Measurements from ENCODE around the gene PRCC. TPM values are rescaled to one million over a fixed set of nuclear protein-coding genes. Genes with fewer than 3 reads are reported as not detected.

Gene PRCC
- total RNA-seq, 1 donor from 2014 or later, result 117 TPM

GRCh38 chr1:156808186-156809030 is 41.1 kb downstream of the PRCC start:
- peaks cover 73% of the 10 kb centered on the region for H3K36me3 Mint-ChIP-seq (ENCODE audit: low read depth)
- intact Hi-C loops (cut with micrococcal nuclease), result no loop called here
- H3K9me3 Mint-ChIP-seq, result no peaks in the 10 kb centered on the region
- H3K27me3 Mint-ChIP-seq (ENCODE audit: insufficient read depth), result no peaks in the 10 kb centered on the region
- peak overlapping the region; percentile 87 for H3K27ac Mint-ChIP-seq
- peak overlapping the region; percentile 79 for H3K4me3 Mint-ChIP-seq
- H3K4me1 Mint-ChIP-seq (ENCODE audit: low read depth), result peaks cover 85% of the 10 kb centered on the region
- no peak for DNase-seq (ENCODE audit: low spot score)

GRCh38 chr1:156809281-156809680 is 41.9 kb downstream of the PRCC start:
- no peak for DNase-seq (ENCODE audit: low spot score)
- intact Hi-C loops (cut with micrococcal nuclease), result no loop called here
- Mint-ChIP-seq H3K36me3 (ENCODE audit: low read depth) (peaks cover 76% of the 10 kb centered on the region), H3K4me3 (peak overlapping the region; percentile 79), H3K9me3 (no peaks in the 10 kb centered on the region), H3K27ac (peak overlapping the region; percentile 80), H3K4me1 (ENCODE audit: low read depth) (peaks cover 81% of the 10 kb centered on the region), H3K27me3 (ENCODE audit: insufficient read depth) (no peaks in the 10 kb centered on the region)

- intact Hi-C loops (cut with micrococcal nuclease), result loop anchor here (5.0 to 10.0 kb wide), 3 partner anchors 37 to 325 kb away; partner anchors contain the start of genes ETV3 and LRRC71
- H3K36me3 Mint-ChIP-seq (ENCODE audit: low read depth), result peaks cover 79% of the 10 kb centered on the region
- H3K27ac Mint-ChIP-seq, result peak overlapping the region; percentile 28
- peaks cover 83% of the 10 kb centered on the region for H3K4me1 Mint-ChIP-seq (ENCODE audit: low read depth)
- H3K9me3 Mint-ChIP-seq, result no peaks in the 10 kb centered on the region
- no peak for DNase-seq (ENCODE audit: low spot score)
- H3K27me3 Mint-ChIP-seq (ENCODE audit: insufficient read depth), result no peaks in the 10 kb centered on the region
- peak overlapping the region; percentile 35 for H3K4me3 Mint-ChIP-seq
These were observed 42.5 kb downstream of the PRCC start for GRCh38 chr1:156809711-156810366.

GRCh38 chr1:156811168-156811567 is 43.8 kb downstream of the PRCC start:
- Mint-ChIP-seq H3K27ac (peak overlapping the region; percentile 100), H3K4me3 (peak overlapping the region; percentile 85), H3K4me1 (ENCODE audit: low read depth) (peaks cover 82% of the 10 kb centered on the region), H3K27me3 (ENCODE audit: insufficient read depth) (no peaks in the 10 kb centered on the region), H3K9me3 (no peaks in the 10 kb centered on the region), H3K36me3 (ENCODE audit: low read depth) (peaks cover 83% of the 10 kb centered on the region)
- DNase-seq (ENCODE audit: low spot score), result no peak
- intact Hi-C loops (cut with micrococcal nuclease), result loop anchor here (5.0 to 10.0 kb wide), 3 partner anchors 36 to 324 kb away; partner anchors contain the start of genes ETV3 and LRRC71

GRCh38 chr1:156812293-156812990 is 45.1 kb downstream of the PRCC start:
- peak overlapping the region; percentile 85 for H3K4me3 Mint-ChIP-seq
- peaks cover 79% of the 10 kb centered on the region for H3K4me1 Mint-ChIP-seq (ENCODE audit: low read depth)
- no peak for DNase-seq (ENCODE audit: low spot score)
- peaks cover 76% of the 10 kb centered on the region for H3K36me3 Mint-ChIP-seq (ENCODE audit: low read depth)
- no peaks in the 10 kb centered on the region for H3K9me3 Mint-ChIP-seq
- H3K27me3 Mint-ChIP-seq (ENCODE audit: insufficient read depth), result no peaks in the 10 kb centered on the region
- peak overlapping the region; percentile 100 for H3K27ac Mint-ChIP-seq
- intact Hi-C loops (cut with micrococcal nuclease), result loop anchor here (5.0 to 10.0 kb wide), 3 partner anchors 35 to 322 kb away; partner anchors contain the start of genes ETV3 and LRRC71

GRCh38 chr1:156813298-156813697 is 46.0 kb downstream of the PRCC start:
- H3K36me3 Mint-ChIP-seq (ENCODE audit: low read depth), result peaks cover 69% of the 10 kb centered on the region
- peaks cover 76% of the 10 kb centered on the region for H3K4me1 Mint-ChIP-seq (ENCODE audit: low read depth)
- no peaks in the 10 kb centered on the region for H3K9me3 Mint-ChIP-seq
- H3K27ac Mint-ChIP-seq, result peak overlapping the region; percentile 100
- no peak for DNase-seq (ENCODE audit: low spot score)
- intact Hi-C loops (cut with micrococcal nuclease), result loop anchor here (5.0 to 10.0 kb wide), 3 partner anchors 34 to 322 kb away; partner anchors contain the start of genes ETV3 and LRRC71
- no peaks in the 10 kb centered on the region for H3K27me3 Mint-ChIP-seq (ENCODE audit: insufficient read depth)
- peak overlapping the region; percentile 85 for H3K4me3 Mint-ChIP-seq

GRCh38 chr1:156813750-156814570 is 46.6 kb downstream of the PRCC start:
- Mint-ChIP-seq H3K4me1 (ENCODE audit: low read depth) (peaks cover 75% of the 10 kb centered on the region), H3K4me3 (peak overlapping the region; percentile 85), H3K36me3 (ENCODE audit: low read depth) (peaks cover 64% of the 10 kb centered on the region), H3K27me3 (ENCODE audit: insufficient read depth) (no peaks in the 10 kb centered on the region), H3K9me3 (no peaks in the 10 kb centered on the region), H3K27ac (peak overlapping the region; percentile 100)
- DNase-seq (ENCODE audit: low spot score), result peak; percentile 68
- intact Hi-C loops (cut with micrococcal nuclease), result loop anchor here (1.0 to 10.0 kb wide), 5 partner anchors 8 to 321 kb away; partner anchors contain the start of genes ETV3 and LRRC71

- H3K27me3 Mint-ChIP-seq (ENCODE audit: insufficient read depth), result no peaks in the 10 kb centered on the region
- peaks cover 68% of the 10 kb centered on the region for H3K4me1 Mint-ChIP-seq (ENCODE audit: low read depth)
- no peaks in the 10 kb centered on the region for H3K9me3 Mint-ChIP-seq
- DNase-seq (ENCODE audit: low spot score), result no peak
- H3K36me3 Mint-ChIP-seq (ENCODE audit: low read depth), result peaks cover 57% of the 10 kb centered on the region
- H3K27ac Mint-ChIP-seq, result peak overlapping the region; percentile 100
- peak overlapping the region; percentile 85 for H3K4me3 Mint-ChIP-seq
- intact Hi-C loops (cut with micrococcal nuclease), result loop anchor here (1.0 to 10.0 kb wide), 6 partner anchors 8 to 320 kb away; partner anchors contain the start of genes ETV3, LRRC71 and MEF2D
These were observed 47.4 kb downstream of the PRCC start for GRCh38 chr1:156814571-156815260.

- intact Hi-C loops (cut with micrococcal nuclease), result loop anchor here (2.0 to 10.0 kb wide), 3 partner anchors 19 to 319 kb away; partner anchors contain the start of genes ETV3 and MEF2D
- Mint-ChIP-seq H3K27ac (peak overlapping the region; percentile 100), H3K27me3 (ENCODE audit: insufficient read depth) (no peaks in the 10 kb centered on the region), H3K4me3 (peak overlapping the region; percentile 85), H3K4me1 (ENCODE audit: low read depth) (peaks cover 66% of the 10 kb centered on the region), H3K9me3 (no peaks in the 10 kb centered on the region), H3K36me3 (ENCODE audit: low read depth) (peaks cover 54% of the 10 kb centered on the region)
- no peak for DNase-seq (ENCODE audit: low spot score)
These were observed 48.0 kb downstream of the PRCC start for GRCh38 chr1:156815307-156815826.

GRCh38 chr1:156815961-156816422 is 48.7 kb downstream of the PRCC start:
- Mint-ChIP-seq H3K4me1 (ENCODE audit: low read depth) (peaks cover 69% of the 10 kb centered on the region), H3K9me3 (peaks cover 5% of the 10 kb centered on the region), H3K36me3 (ENCODE audit: low read depth) (peaks cover 54% of the 10 kb centered on the region), H3K4me3 (peak overlapping the region; percentile 85), H3K27me3 (ENCODE audit: insufficient read depth) (no peaks in the 10 kb centered on the region), H3K27ac (peak overlapping the region; percentile 100)
- intact Hi-C loops (cut with micrococcal nuclease), result loop anchor here (1.0 to 10.0 kb wide), 8 partner anchors 19 to 319 kb away; partner anchors contain the start of genes ETV3, ISG20L2, MEF2D and METTL25B
- no peak for DNase-seq (ENCODE audit: low spot score)

Measured in activated T-helper 1 cell treated with anti-CD3 and anti-CD28 coated beads, Interleukin-12 subunit alpha, Interleukin-12 subunit beta, Interleukin-2, Interleukin-4 antibody, amounts not matched to agents 30 ng/mL and 10 ng/mL and 1 ng/mL, durations not matched to agents 14 hours and 24 hours and 36 hours (primary cell).